Naive thymus-derived CD4-positive, alpha-beta T cell (primary cell): Measurements from ENCODE around the gene CDK17. TPM values are rescaled to one million over a fixed set of nuclear protein-coding genes. Genes with fewer than 3 reads are reported as not detected.

Experiments
- ATAC-seq: fragments of 150-1000 bp; cut with Tn5 transposase; 2 replicates; pipeline ENCODE4 v1.10.0; 2021; ENCODE audit warnings: mild to moderate bottlenecking, moderate library complexity
- CTCF ChIA-PET: fragments of 350-600 bp; sonication (Branson Sonifier 250); formaldehyde crosslinking; loops from one replicate; lab custom pipeline; 2021; ENCODE audit warnings: antibody characterized with exemption; lab: Charles Lee
- POLR2A ChIA-PET: fragments of 350-600 bp; sonication (Branson Sonifier 250); formaldehyde crosslinking; loops from one replicate; lab custom pipeline; 2021; ENCODE audit warnings: antibody characterized with exemption, inconsistent platforms; lab: Charles Lee
- DNase-seq, 9 donors: peaks; one replicate each; pipeline versions ENCODE4 v3.0.0 to v3.0.0-alpha.2; 2020 to 2022; ENCODE audit warnings: mixed read lengths in 1 of 9
- H3K27ac ChIP-seq: one replicate; pipeline ENCODE4 v1.7.0; 2013; ENCODE audit warnings: mild to moderate bottlenecking, low read depth, low read length, moderate library complexity
- H3K27me3 ChIP-seq, 2 donors: one replicate each; pipeline ENCODE4 v1.7.0; 2013; ENCODE audit warnings: low read length in 2 of 2, mild to moderate bottlenecking in 2 of 2, moderate library complexity in 2 of 2; ENCODE audit not compliant: control insufficient read depth in 2 of 2, insufficient read depth in 2 of 2
- H3K36me3 ChIP-seq, 3 experiments: 1 replicate in 2 of 3; 2 replicates in 1 of 3; pipeline ENCODE4 v1.7.0; 2013; ENCODE audit warnings: low read length in 3 of 3, mild to moderate bottlenecking in 3 of 3, moderate library complexity in 1 of 3; ENCODE audit not compliant: insufficient read depth in 3 of 3, control insufficient read depth in 2 of 3
- H3K4me1 ChIP-seq, 2 donors: one replicate each; pipeline ENCODE4 v1.7.0; 2013; ENCODE audit warnings: low read length in 2 of 2, mild to moderate bottlenecking in 2 of 2, moderate library complexity in 1 of 2; ENCODE audit not compliant: control insufficient read depth in 2 of 2, insufficient read depth in 2 of 2
- H3K4me3 ChIP-seq: 2 replicates; pipeline ENCODE4 v1.7.0; 2013; ENCODE audit warnings: mild to moderate bottlenecking, low read length
- H3K9me3 ChIP-seq, 3 experiments: 1 replicate in 2 of 3; 2 replicates in 1 of 3; pipeline ENCODE4 v1.7.0; 2013; ENCODE audit warnings: low read length in 3 of 3; ENCODE audit not compliant: control insufficient read depth in 2 of 3
- H3K27ac Mint-ChIP-seq, 9 donors: one replicate each; pipeline ENCODE4 v1.8.0; 2020 to 2022; ENCODE audit warnings: mixed read lengths in 9 of 9, mild to moderate bottlenecking in 8 of 9, moderate library complexity in 5 of 9, inconsistent platforms in 2 of 9
- H3K27me3 Mint-ChIP-seq, 5 donors: one replicate each; pipeline ENCODE4 v1.8.0; 2021 to 2022; ENCODE audit warnings: mixed read lengths in 5 of 5, mild to moderate bottlenecking in 1 of 5
- H3K36me3 Mint-ChIP-seq, 5 donors: one replicate each; pipeline ENCODE4 v1.8.0; 2020 to 2022; ENCODE audit warnings: mixed read lengths in 5 of 5, mild to moderate bottlenecking in 3 of 5, inconsistent platforms in 1 of 5
- H3K4me1 Mint-ChIP-seq, 7 donors: one replicate each; pipeline ENCODE4 v1.8.0; 2020 to 2022; ENCODE audit warnings: mixed read lengths in 7 of 7, mild to moderate bottlenecking in 3 of 7, inconsistent platforms in 1 of 7
- H3K4me3 Mint-ChIP-seq, 10 donors: one replicate each; pipeline ENCODE4 v1.8.0; 2020 to 2022; ENCODE audit warnings: mild to moderate bottlenecking in 10 of 10, mixed read lengths in 10 of 10, moderate library complexity in 6 of 10, inconsistent platforms in 2 of 10
- H3K9me3 Mint-ChIP-seq, 11 donors: one replicate each; pipeline ENCODE4 v1.8.0; 2020 to 2022; ENCODE audit warnings: mixed read lengths in 11 of 11, mild to moderate bottlenecking in 4 of 11, inconsistent platforms in 1 of 11, moderate library complexity in 1 of 11
- intact Hi-C, 2 donors: fragments of 100-400 bp; cut with micrococcal nuclease; formaldehyde crosslinking; loops; one replicate each; pipeline ENCODE4 v1.15.1; 2023
- polyA plus RNA-seq, 2 donors: library from polyadenylated mRNA; unstranded; fragments of 300-500 nt; fragmentation: Illumina TruSeq; gene quantifications; one replicate each; pipeline ENCODE4 v1.2.3, GENCODE V29; 2021
- total RNA-seq, 6 experiments: library from RNA in 5 of 6; stranded (reverse) in 5 of 6; gene quantifications; 1 replicate in 5 of 6; 2 replicates in 1 of 6; pipeline ENCODE4 v1.2.3 and lab custom pipeline; 2021 to 2026

CDK17 gene
- total and polyA plus RNA-seq, 7 experiments from 2014 or later = 30.0 to 112 (median 67.0) TPM

- ATAC-seq = no peak
Measured at GRCh38 chr12:96257550-96258103, 142.6 kb downstream of the CDK17 start.

GRCh38 chr12:96256672-96257361 is 143.4 kb downstream of the CDK17 start:
- CTCF ChIA-PET = interaction anchor here (1.1 kb wide), 1 partner anchor 144 kb away, joined by 3 read pairs; no protein-coding TSS in a partner anchor
- Mint-ChIP-seq H3K4me3 (no peak overlapping the region), H3K27me3 (no peaks in the 10 kb centered on the region), H3K36me3 (peaks cover 0 to 40% (median 25%) of the 10 kb centered on the region in 5 donors), H3K9me3 (peaks cover 0 to 4% (median 0%) of the 10 kb centered on the region in 11 donors), H3K27ac (no peak overlapping the region), H3K4me1 (peaks cover 16 to 28% (median 20%) of the 10 kb centered on the region in 7 donors)
- Histone ChIP-seq H3K27me3 (no peaks in the 10 kb centered on the region), H3K36me3 (peaks cover 0 to 29% (median 4%) of the 10 kb centered on the region in 3 experiments), H3K9me3 (no peaks in the 10 kb centered on the region), H3K27ac (peak overlapping the region; percentile 19), H3K4me3 (no peak overlapping the region), H3K4me1 (peaks cover 0 to 5% of the 10 kb centered on the region in 2 donors)
- DNase-seq (no peak), ATAC-seq (no peak)
- POLR2A ChIA-PET = interaction anchor here (0.6 kb wide), 1 partner anchor 249 kb away, joined by 5 read pairs; no protein-coding TSS in a partner anchor
- intact Hi-C loops = no loop called here

More at GRCh38 chr12:96257550-96258103, 142.6 kb downstream of the CDK17 start:
- intact Hi-C loops = loop anchor here in 1 of 2 donors (1.0 kb wide), 1 partner anchor 15 kb away; no protein-coding TSS in a partner anchor
- H3K4me1 ChIP-seq = peaks cover 0 to 5% of the 10 kb centered on the region in 2 donors
- H3K4me3 ChIP-seq = no peak overlapping the region
- H3K36me3 Mint-ChIP-seq = peaks cover 0 to 36% (median 18%) of the 10 kb centered on the region in 5 donors
- H3K36me3 ChIP-seq = peaks cover 0 to 26% (median 5%) of the 10 kb centered on the region in 3 experiments
- no peaks in the 10 kb centered on the region for H3K27me3 Mint-ChIP-seq
- no peak overlapping the region for H3K27ac Mint-ChIP-seq
- H3K4me3 Mint-ChIP-seq = peak overlapping the region in 2 of 10 donors; percentile 9 to 16
- ChIA-PET CTCF (interaction anchor here (1.1 kb wide), 1 partner anchor 143 kb away, joined by 3 read pairs; no protein-coding TSS in a partner anchor), POLR2A (interaction anchor here (1.2 kb wide), 1 partner anchor 9 kb away, joined by 4 read pairs; no protein-coding TSS in a partner anchor)
- peaks cover 0 to 4% (median 0%) of the 10 kb centered on the region in 11 donors for H3K9me3 Mint-ChIP-seq
- peak overlapping the region; percentile 38 for H3K27ac ChIP-seq
- no peak for DNase-seq
- peaks cover 11 to 21% (median 15%) of the 10 kb centered on the region in 7 donors for H3K4me1 Mint-ChIP-seq
- no peaks in the 10 kb centered on the region for H3K9me3 ChIP-seq
- H3K27me3 ChIP-seq = no peaks in the 10 kb centered on the region

GRCh38 chr12:96255077-96255476 is 145.2 kb downstream of the CDK17 start:
- Histone ChIP-seq H3K27ac (peak overlapping the region; percentile 17), H3K4me3 (no peak overlapping the region), H3K4me1 (peaks cover 0 to 5% of the 10 kb centered on the region in 2 donors), H3K9me3 (no peaks in the 10 kb centered on the region), H3K27me3 (no peaks in the 10 kb centered on the region), H3K36me3 (peaks cover 0 to 33% (median 0%) of the 10 kb centered on the region in 3 experiments)
- H3K4me1 Mint-ChIP-seq = peaks cover 23 to 36% (median 31%) of the 10 kb centered on the region in 7 donors
- no peak for DNase-seq
- ChIA-PET CTCF (no interaction called here), POLR2A (interaction anchor here (0.5 kb wide), 1 partner anchor 1048 kb away, joined by 3 read pairs; no protein-coding TSS in a partner anchor)
- intact Hi-C loops = no loop called here
- ATAC-seq = peak; percentile 36
- no peaks in the 10 kb centered on the region for H3K27me3 Mint-ChIP-seq
- peaks cover 0 to 3% (median 0%) of the 10 kb centered on the region in 11 donors for H3K9me3 Mint-ChIP-seq
- peak overlapping the region in 3 of 9 donors; percentile 83 to 90 (median 84) for H3K27ac Mint-ChIP-seq
- H3K36me3 Mint-ChIP-seq = peaks cover 7 to 42% (median 28%) of the 10 kb centered on the region in 5 donors
- H3K4me3 Mint-ChIP-seq = peak overlapping the region in 2 of 10 donors; percentile 20 to 46

GRCh38 chr12:96250119-96250685 is 150.0 kb downstream of the CDK17 start:
- no peaks in the 10 kb centered on the region for H3K27me3 Mint-ChIP-seq
- peaks cover 12 to 59% (median 41%) of the 10 kb centered on the region in 5 donors for H3K36me3 Mint-ChIP-seq
- CTCF ChIA-PET = no interaction called here
- peaks cover 0 to 3% (median 0%) of the 10 kb centered on the region in 11 donors for H3K9me3 Mint-ChIP-seq
- peak overlapping the region in 8 of 9 donors; percentile 46 to 86 (median 66) for H3K27ac Mint-ChIP-seq
- DNase-seq (no peak), ATAC-seq (peak; percentile 18)
- H3K4me1 Mint-ChIP-seq = peaks cover 39 to 54% (median 47%) of the 10 kb centered on the region in 7 donors
- Histone ChIP-seq H3K9me3 (no peaks in the 10 kb centered on the region), H3K4me1 (no peaks in the 10 kb centered on the region), H3K27me3 (no peaks in the 10 kb centered on the region), H3K4me3 (no peak overlapping the region), H3K36me3 (peaks cover 16 to 59% (median 18%) of the 10 kb centered on the region in 3 experiments), H3K27ac (no peak overlapping the region)
- POLR2A ChIA-PET = no interaction called here
- intact Hi-C loops = no loop called here
- H3K4me3 Mint-ChIP-seq = peak overlapping the region in 2 of 10 donors; percentile 21 to 24

GRCh38 chr12:96249196-96250118 is 150.8 kb downstream of the CDK17 start:
- POLR2A ChIA-PET = no interaction called here
- H3K9me3 Mint-ChIP-seq = peaks cover 0 to 3% (median 0%) of the 10 kb centered on the region in 11 donors
- no peaks in the 10 kb centered on the region for H3K9me3 ChIP-seq
- H3K36me3 Mint-ChIP-seq = peaks cover 12 to 59% (median 41%) of the 10 kb centered on the region in 5 donors
- no peaks in the 10 kb centered on the region for H3K27me3 Mint-ChIP-seq
- peak overlapping the region in 8 of 9 donors; percentile 12 to 89 (median 66) for H3K27ac Mint-ChIP-seq
- CTCF ChIA-PET = interaction anchor here (0.7 kb wide), 1 partner anchor 34 kb away, joined by 3 read pairs; no protein-coding TSS in a partner anchor
- ATAC-seq (peak; percentile 10), DNase-seq (no peak)
- H3K4me3 Mint-ChIP-seq = peak overlapping the region in 3 of 10 donors; percentile 18 to 24 (median 21)
- no peaks in the 10 kb centered on the region for H3K4me1 ChIP-seq
- no peaks in the 10 kb centered on the region for H3K27me3 ChIP-seq
- no peak overlapping the region for H3K4me3 ChIP-seq
- H3K27ac ChIP-seq = no peak overlapping the region
- H3K4me1 Mint-ChIP-seq = peaks cover 34 to 56% (median 50%) of the 10 kb centered on the region in 7 donors
- H3K36me3 ChIP-seq = peaks cover 16 to 52% (median 18%) of the 10 kb centered on the region in 3 experiments
- intact Hi-C loops = no loop called here
